ENCODE measurements around the gene WFS1. TPM values are rescaled to one million over a fixed set of nuclear protein-coding genes. Genes with fewer than 3 reads are reported as not detected.

The WFS1 gene
- total RNA-seq, 1 donor from 2014 or later = 97.2 TPM

- no peak for DNase-seq (ENCODE audit: low spot score)
These were observed 36.5 kb upstream of the WFS1 start for GRCh38 chr4:6232836-6233785.

DNA sequence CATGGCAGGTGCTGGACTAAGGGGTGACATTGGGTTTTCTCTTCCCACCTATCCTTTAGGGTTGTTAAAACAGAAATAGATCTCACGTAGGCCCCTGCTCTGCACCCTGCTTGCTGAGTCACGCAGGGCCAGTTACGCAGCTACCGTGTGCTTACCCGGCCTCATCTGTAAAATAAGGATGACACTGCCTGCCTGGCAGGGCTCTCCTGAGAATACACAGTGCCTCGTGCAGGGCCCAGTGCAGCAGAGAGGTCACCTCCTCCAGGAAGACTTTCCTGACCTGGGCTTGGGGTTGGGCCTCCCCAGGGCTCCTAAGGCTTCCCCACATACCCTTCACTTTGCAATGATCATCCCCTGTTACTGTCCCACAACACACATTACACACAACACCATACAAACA lies 35.7 kb upstream of the WFS1 start:
- DNase-seq (ENCODE audit: low spot score) = no peak

DNA sequence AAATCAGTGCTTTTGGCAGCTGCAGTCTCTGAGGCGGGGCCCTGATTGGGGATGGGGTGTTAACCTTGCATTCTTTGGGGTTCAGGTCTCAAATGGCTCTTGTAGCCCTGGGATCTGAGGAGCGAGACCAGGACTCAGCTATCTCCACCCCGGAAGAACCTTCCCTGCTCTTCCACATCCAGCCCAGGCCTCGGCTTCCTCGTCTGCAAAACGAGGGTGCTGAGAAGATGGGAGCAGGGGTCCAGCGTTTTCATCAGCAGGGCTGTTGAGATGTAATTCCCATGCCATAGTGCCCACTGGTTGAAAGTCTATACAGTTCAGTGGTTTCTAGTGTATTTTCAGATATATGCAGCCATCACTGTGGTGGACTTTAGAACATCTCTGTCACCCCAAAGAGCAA lies 34.6 kb upstream of the WFS1 start:
- DNase-seq (ENCODE audit: low spot score) = no peak

DNA sequence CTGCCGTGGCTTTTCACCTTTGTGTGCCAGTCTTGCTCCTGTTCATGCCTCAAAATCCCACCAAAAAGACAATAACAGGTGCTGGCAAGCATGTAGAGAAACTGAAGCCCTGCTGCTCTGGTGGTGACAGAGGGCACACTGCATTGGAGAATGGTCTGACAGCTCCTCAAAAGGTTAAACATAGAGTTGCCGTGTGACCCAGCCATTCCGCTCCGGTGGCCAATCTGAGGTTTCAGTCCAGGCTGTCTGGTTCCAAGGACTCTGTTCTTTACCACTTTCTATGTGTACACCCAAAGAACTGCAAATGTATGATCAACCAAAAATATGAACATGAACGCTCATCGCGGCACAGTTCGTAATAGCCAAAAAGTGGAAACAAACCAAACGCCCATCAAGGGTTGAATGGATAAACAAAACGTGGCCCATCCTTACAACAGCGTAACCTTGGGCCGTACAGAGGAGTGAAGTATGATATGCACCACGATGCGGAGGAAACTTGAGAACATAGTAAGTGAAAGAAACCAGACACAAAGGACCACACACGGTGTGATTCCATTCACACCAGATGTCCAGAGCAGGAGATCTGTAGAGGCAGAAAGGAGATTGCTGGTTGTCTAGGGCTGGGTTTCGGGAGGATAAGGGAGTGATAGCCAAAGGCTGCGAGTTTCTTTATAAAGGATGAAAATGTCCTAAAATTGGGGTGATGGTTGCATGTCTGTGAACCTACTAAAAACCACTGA lies 33.6 kb upstream of the WFS1 start:
- peak; percentile 14 for DNase-seq (ENCODE audit: low spot score)

DNA sequence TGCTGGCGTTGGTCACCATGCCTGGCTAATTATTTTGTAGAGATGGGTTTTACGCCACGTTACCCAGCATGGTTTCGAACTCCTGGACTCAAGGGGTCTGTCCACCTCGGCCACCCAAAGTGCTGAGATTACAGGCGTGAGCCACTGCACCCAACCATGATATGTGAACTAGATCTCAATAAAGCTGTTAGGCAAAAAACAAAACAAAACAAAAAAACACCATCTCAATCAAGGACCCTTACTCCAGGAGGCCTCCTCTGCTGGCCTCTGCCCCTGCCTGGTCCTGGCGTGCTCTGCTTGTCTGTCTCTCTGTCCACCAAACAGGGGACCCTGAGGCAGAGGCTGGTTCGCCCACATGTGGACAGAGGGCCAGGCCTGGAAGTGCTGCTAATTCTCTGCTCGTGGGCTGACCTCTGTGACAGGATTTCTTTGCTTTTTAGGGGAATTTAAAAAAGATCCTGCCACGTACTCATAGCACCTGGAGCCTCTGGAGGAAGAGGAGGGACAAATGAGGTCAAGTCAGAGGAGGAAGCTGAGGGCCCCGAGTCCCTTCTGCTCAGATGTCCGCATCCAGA lies 32.7 kb upstream of the WFS1 start:
- peak; percentile 62 for DNase-seq (ENCODE audit: low spot score)

GRCh38 chr4:6239486-6239885 lies 30.2 kb upstream of the WFS1 start:
- DNase-seq (ENCODE audit: low spot score) = peak; percentile 83

- peak; percentile 78 for DNase-seq (ENCODE audit: low spot score)
These were observed 29.7 kb upstream of the WFS1 start for GRCh38 chr4:6239968-6240367.

DNA sequence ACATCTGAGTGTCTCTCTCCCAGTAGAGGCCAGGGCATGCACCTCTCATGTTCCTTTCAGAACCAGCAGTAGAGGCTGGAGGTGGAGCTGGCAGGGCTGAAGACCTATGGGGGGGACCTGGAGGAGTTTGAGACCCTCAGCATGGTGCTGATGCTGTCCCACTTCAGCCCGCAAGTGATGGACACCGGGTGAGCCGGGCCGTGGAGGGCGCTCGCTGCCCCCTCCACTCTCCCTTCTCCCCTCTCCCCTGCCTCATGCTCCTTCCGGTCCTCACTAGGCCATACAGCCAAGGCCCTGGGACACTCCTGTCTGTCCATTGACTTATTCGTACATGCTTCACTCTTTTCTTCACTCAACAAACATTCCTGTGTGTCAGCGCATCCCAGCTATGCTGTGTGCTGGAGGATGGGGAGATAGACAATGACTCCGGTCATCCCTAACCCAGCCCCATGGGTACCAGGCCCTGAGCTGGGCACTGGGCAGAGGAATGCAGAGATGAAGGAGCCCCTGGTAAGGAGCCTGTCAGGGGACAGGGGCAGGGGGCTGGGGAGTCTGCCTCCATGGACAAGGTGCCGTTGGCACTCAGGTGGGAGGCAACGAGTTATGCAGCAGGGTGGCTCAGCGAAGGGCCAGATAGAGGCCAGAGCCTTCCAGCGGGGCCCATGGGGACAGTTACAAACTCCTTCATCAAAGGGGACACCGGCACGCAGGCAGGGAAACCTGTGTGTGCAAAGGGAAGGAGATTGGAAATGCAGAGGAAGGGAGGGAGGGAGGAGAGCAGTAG lies 28.4 kb upstream of the WFS1 start:
- DNase-seq (ENCODE audit: low spot score) = no peak

- DNase-seq (ENCODE audit: low spot score) = no peak
These were observed 27.2 kb upstream of the WFS1 start for GRCh38 chr4:6242271-6243029.

DNA sequence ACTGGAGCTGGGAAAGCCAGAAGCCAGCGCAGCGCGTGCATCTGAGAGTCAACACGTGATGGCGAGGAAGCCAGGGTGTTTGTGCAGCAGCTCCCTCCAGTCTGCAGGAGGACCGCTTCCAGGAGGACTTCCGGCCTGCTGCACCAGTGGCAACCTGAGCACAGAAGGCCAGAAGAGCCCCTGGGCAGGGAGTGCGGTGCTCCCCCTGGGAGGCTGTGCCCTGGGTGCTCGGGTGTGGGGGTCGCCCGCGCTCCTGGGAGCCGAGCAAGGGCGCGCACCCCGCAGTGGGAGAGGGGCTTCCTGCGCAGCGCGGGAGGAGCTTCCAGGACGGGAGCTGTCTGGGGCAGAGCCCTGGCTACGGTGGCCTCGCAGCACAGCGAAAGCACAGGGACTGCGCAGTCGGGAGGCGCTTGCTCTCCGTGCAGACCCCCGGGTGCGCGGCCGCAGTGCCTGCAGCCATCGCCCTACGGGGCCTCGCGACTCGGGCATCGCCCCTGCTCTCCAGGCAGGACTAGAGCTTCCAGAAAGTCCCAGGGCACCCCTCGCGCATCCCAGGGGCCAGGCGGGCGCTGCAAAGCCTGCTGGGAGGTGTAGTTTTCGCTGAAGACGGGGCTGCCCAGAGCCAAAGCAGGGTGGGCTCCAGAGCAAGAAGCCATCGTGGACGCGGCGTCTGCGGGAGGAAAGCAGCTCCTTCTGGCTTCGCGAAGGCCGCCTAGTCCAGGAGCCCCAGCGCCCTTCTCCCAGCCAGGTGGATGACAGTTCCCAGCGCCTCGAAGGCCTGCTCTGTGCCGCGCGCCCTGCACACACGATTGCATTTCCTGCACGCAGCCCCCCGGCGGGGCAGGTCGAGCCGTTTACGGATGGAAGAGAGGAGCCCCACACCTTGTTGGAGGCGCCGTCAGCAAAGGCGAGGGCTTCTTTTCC lies 24.1 kb upstream of the WFS1 start:
- no peak for DNase-seq (ENCODE audit: low spot score)

- DNase-seq (ENCODE audit: low spot score) = no peak
These were observed 23.4 kb upstream of the WFS1 start for GRCh38 chr4:6246170-6246634.

- no peak for DNase-seq (ENCODE audit: low spot score)
These were observed 21.3 kb upstream of the WFS1 start for GRCh38 chr4:6248394-6248793.

GRCh38 chr4:6250235-6250983 lies 19.2 kb upstream of the WFS1 start:
- DNase-seq (ENCODE audit: low spot score) = no peak

- DNase-seq (ENCODE audit: low spot score) = no peak
These were observed 18.7 kb upstream of the WFS1 start for GRCh38 chr4:6250984-6251295.

DNA sequence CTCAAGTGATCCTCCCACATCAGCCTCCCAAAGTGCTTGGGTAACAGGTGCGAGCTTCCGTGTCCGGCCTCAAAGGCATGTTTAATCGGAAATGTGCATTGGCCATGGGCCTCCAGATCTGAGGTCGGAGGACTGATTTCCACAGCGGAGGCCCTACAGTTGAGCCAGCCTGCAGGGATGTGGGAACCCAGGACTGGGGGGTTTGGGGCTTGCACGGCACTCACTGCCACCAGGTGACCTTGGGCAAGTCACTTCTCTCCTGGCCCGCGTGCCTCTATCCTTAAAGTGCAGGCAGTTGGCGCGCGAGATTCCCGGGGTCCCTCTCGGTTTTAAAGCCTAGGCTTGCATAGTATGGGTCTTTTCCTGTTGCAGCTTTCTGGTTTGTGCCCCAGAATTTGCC lies 18.3 kb upstream of the WFS1 start:
- DNase-seq (ENCODE audit: low spot score) = no peak

DNA sequence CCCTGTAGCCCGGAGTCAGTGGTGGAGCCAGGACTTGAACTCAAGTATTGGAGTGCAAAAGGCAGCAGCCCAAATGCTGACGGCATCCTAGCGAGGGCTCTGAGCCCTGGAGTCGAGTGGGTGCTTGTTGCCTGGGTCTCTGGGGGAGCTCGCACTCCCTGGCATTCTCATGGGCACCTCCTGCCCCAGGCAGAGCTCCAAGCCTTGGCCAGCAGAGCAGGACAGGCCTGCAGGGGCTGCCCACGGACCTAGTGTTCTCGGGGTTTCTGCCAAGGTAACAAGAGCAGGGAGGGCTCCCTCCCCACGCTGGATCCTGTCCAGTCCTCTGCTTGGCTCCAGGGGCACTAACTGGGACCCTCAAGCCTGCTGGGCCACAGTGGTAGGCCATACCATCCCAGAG lies 17.6 kb upstream of the WFS1 start:
- no peak for DNase-seq (ENCODE audit: low spot score)

DNA sequence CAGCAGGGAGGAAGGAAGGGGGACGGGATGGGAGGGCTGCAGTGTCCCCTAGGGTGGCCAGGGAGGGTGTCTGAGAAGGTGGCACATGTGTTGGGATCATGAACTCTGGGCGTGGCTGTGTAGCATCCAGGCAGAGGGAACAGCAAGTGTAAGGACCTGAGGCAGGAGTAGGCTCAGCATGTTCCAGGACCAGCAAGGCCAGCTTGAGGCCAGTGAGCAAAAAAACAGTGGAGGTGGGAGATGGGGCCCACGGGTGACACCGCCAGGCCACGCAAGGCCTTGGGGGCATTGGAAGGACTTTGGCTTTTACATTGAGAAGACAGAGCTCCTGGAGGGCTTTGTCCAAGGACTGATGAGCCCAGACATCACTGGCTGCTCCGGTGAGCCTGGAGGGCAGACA lies 16.5 kb upstream of the WFS1 start:
- DNase-seq (ENCODE audit: low spot score) = no peak

DNA sequence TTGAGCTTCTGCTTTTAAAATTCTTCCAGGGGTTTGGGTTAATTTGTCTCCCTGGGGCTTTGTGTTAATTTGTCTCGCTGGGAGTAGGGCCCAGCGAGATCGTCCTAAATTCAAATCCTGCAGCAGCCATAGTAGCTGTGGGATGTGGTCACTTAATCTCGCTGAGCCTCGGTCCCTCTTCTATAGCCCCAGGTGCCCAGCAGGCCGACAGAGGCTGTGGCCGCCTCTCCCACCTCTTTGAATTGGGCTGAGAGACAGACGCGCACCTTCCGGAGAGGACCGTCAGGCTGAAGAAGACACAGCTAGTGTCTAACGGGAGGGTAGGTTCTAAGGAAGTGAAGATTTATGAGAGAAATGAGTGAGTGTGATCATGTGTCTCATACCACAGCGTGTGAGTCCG lies 15.7 kb upstream of the WFS1 start:
- no peak for DNase-seq (ENCODE audit: low spot score)

DNA sequence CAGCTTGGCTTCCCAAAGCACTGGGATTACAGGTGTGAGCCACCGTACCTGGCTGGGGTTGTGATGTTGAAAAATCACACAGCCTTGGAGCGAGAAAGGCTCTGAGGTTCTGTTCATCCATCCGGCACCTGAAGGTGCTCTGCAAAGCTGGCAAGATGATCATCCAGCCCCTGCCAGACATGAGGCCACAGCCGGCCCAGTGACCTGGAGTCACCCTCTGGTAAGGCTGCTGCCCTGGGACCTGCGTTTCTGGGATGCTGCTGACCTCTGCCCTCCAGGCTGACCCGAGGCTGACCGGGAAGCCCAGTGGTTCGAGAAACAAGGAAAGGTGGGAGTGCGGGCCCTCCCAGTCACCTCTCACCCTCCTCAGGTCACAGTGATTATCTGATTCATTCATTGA lies 13.5 kb upstream of the WFS1 start:
- DNase-seq (ENCODE audit: low spot score) = no peak
